ENCODE results near the gene SNTG2. TPM values are rescaled to one million over a fixed set of nuclear protein-coding genes. Genes with fewer than 3 reads are reported as not detected.

The SNTG2 gene
- total and polyA plus RNA-seq, 2 donors (not counting 3 experiments of a cell fraction or from before 2014, with no cell fraction given) = not detected

DNA sequence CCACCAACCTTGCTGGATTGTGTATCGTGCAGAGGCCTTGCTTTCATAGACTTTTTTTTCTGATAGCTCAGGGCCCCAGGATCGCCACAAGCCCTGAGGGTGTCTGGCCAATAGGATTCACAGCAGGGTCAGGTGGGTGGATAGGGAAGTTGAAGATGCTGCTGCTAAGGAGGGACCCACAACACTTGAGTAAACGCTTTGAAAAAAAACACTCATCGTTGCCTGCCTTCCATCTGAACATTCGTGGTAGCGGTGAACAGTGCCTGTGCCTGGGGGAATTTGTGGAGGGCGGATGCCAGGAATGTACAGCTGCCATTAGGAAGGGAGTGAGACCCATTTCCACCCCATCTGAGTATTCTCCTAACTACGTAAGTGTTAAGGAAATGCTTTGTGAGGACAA is 358.0 kb downstream of the SNTG2 start:
- no peak overlapping the region for H2AFZ ChIP-seq (ENCODE audit: low read depth, low read length)
- FAIRE-seq (no peak), DNase-seq (ENCODE audit: low read depth, low spot score) (no peak)
- H3K36me3 ChIP-seq (ENCODE audit: control insufficient read depth in 2 of 2, extremely low read depth in 1 of 2, insufficient read depth in 2 of 2, low read length in 2 of 2) = no peaks in the 10 kb centered on the region
- no peak overlapping the region for H3K27ac ChIP-seq (ENCODE audit: insufficient read depth, low read depth, low read length)
- TF ChIP-seq EZH2 (IDR thresholded peaks at IDR 0.05; ENCODE audit: borderline replicate concordance, low read depth, low read length, severe bottlenecking) = no peak
- no peaks in the 10 kb centered on the region for H3K79me2 ChIP-seq (ENCODE audit: control insufficient read depth, insufficient read depth, low read length)
- POLR2A ChIA-PET = no interaction called here
- dilution Hi-C loops (cut with MboI; ENCODE audit: extremely low pct_ligation_motif_present, low sequenced_read_pairs) = no loop called here
- H3K4me3 ChIP-seq (replicated peaks in 1 of 3; ENCODE audit: insufficient read depth in 1 of 3, low read depth in 1 of 3, low read length in 3 of 3) = no peak overlapping the region
- no TSS peak for BruUV-seq (replicated peaks)
- no peaks in the 10 kb centered on the region for H3K27me3 ChIP-seq (ENCODE audit: control insufficient read depth in 2 of 2, insufficient read depth in 2 of 2, low read length in 2 of 2)
- no peaks in the 10 kb centered on the region for H3K4me1 ChIP-seq (ENCODE audit: control insufficient read depth, extremely low read depth, insufficient read depth, low read length)
- H3K9me3 ChIP-seq (replicated peaks; ENCODE audit: control insufficient read depth, insufficient read depth, low read length) = peaks cover 2% of the 10 kb centered on the region
- H3K9ac ChIP-seq (replicated peaks; ENCODE audit: extremely low read depth, insufficient read depth, low read length) = no peak overlapping the region
- H3K9me1 ChIP-seq (replicated peaks; ENCODE audit: control insufficient read depth, extremely low read depth, insufficient read depth, low read length) = no peaks in the 10 kb centered on the region
- H3K4me2 ChIP-seq (ENCODE audit: insufficient read depth, low read length) = no peak overlapping the region
- CTCF ChIA-PET = no interaction called here
- intact Hi-C loops (cut with micrococcal nuclease) = no loop called here
- H4K20me1 ChIP-seq (replicated peaks; ENCODE audit: control insufficient read depth, extremely low read depth, insufficient read depth, low read length) = no peaks in the 10 kb centered on the region

DNA sequence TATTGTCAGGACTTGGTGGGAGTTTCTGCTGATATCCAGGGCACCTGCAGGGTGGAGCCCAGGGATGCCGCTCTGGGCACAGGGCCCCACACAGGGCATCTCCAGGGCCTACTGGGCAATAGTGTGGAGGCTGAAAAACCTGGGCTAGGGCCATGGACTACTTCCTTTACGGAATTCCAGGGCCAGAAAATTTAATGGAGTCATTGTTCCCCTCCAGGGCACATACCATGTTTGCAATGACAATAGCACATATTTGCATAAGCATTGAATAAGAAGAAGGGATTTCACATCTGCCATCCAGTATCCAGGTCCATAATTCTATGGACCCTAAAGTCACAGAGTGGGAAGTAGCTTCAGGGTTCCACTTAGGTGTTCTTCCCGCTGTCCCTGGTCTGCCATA is 358.9 kb downstream of the SNTG2 start:
- ChIA-PET CTCF (no interaction called here), POLR2A (no interaction called here)
- no peaks in the 10 kb centered on the region for H3K4me1 ChIP-seq (ENCODE audit: control insufficient read depth, extremely low read depth, insufficient read depth, low read length)
- DNase-seq (ENCODE audit: low read depth, low spot score) (no peak), FAIRE-seq (no peak)
- intact Hi-C loops (cut with micrococcal nuclease) (no loop called here), dilution Hi-C loops (cut with MboI; ENCODE audit: extremely low pct_ligation_motif_present, low sequenced_read_pairs) (no loop called here)
- H3K4me2 ChIP-seq (ENCODE audit: insufficient read depth, low read length) = no peak overlapping the region
- peaks cover 5% of the 10 kb centered on the region for H3K9me3 ChIP-seq (replicated peaks; ENCODE audit: control insufficient read depth, insufficient read depth, low read length)
- H4K20me1 ChIP-seq (replicated peaks; ENCODE audit: control insufficient read depth, extremely low read depth, insufficient read depth, low read length) = no peaks in the 10 kb centered on the region
- no peak overlapping the region for H3K9ac ChIP-seq (replicated peaks; ENCODE audit: extremely low read depth, insufficient read depth, low read length)
- H3K27me3 ChIP-seq (ENCODE audit: control insufficient read depth in 2 of 2, insufficient read depth in 2 of 2, low read length in 2 of 2) = no peaks in the 10 kb centered on the region
- H3K27ac ChIP-seq (ENCODE audit: insufficient read depth, low read depth, low read length) = no peak overlapping the region
- no peaks in the 10 kb centered on the region for H3K79me2 ChIP-seq (ENCODE audit: control insufficient read depth, insufficient read depth, low read length)
- no TSS peak for BruUV-seq (replicated peaks)
- H3K9me1 ChIP-seq (replicated peaks; ENCODE audit: control insufficient read depth, extremely low read depth, insufficient read depth, low read length) = no peaks in the 10 kb centered on the region
- no peak overlapping the region for H2AFZ ChIP-seq (ENCODE audit: low read depth, low read length)
- TF ChIP-seq, protein P1, sequence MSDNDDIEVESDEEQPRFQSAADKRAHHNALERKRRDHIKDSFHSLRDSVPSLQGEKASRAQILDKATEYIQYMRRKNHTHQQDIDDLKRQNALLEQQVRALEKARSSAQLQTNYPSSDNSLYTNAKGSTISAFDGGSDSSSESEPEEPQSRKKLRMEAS (IDR thresholded peaks at IDR 0.05; ENCODE audit: insufficient read depth, insufficient read length) = no peak
- TF ChIP-seq MYC (IDR thresholded peaks at IDR 0.05; ENCODE audit: low read depth, low read length) = no peak
- no peak for TF ChIP-seq POLR2AphosphoS5 (IDR thresholded peaks at IDR 0.05; ENCODE audit: insufficient read depth, low read depth, low read length)
- no peak for TF ChIP-seq EZH2 (IDR thresholded peaks at IDR 0.05; ENCODE audit: borderline replicate concordance, low read depth, low read length, severe bottlenecking)
- no peak for TF ChIP-seq POLR2A (IDR thresholded peaks at IDR 0.05; ENCODE audit: low read depth, low read length)
- TF ChIP-seq, protein P2, sequence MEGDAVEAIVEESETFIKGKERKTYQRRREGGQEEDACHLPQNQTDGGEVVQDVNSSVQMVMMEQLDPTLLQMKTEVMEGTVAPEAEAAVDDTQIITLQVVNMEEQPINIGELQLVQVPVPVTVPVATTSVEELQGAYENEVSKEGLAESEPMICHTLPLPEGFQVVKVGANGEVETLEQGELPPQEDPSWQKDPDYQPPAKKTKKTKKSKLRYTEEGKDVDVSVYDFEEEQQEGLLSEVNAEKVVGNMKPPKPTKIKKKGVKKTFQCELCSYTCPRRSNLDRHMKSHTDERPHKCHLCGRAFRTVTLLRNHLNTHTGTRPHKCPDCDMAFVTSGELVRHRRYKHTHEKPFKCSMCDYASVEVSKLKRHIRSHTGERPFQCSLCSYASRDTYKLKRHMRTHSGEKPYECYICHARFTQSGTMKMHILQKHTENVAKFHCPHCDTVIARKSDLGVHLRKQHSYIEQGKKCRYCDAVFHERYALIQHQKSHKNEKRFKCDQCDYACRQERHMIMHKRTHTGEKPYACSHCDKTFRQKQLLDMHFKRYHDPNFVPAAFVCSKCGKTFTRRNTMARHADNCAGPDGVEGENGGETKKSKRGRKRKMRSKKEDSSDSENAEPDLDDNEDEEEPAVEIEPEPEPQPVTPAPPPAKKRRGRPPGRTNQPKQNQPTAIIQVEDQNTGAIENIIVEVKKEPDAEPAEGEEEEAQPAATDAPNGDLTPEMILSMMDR (IDR thresholded peaks at IDR 0.05; ENCODE audit: extremely low read depth in 1 of 2, insufficient read depth in 1 of 2, low read depth in 1 of 2, low read length in 2 of 2) = no peak
- TF ChIP-seq GATA2 (IDR thresholded peaks at IDR 0.05; ENCODE audit: insufficient read depth, insufficient read length, low read depth, low read length) = no peak
- TF ChIP-seq JUN (IDR thresholded peaks at IDR 0.05; ENCODE audit: borderline replicate concordance, insufficient read depth, insufficient read length, low read depth) = no peak
- no peak for TF ChIP-seq FOS (IDR thresholded peaks at IDR 0.05; ENCODE audit: borderline replicate concordance, insufficient read depth, low read length)
- H3K36me3 ChIP-seq (ENCODE audit: control insufficient read depth in 2 of 2, extremely low read depth in 1 of 2, insufficient read depth in 2 of 2, low read length in 2 of 2) = no peaks in the 10 kb centered on the region
- H3K4me3 ChIP-seq (replicated peaks in 1 of 3; ENCODE audit: insufficient read depth in 1 of 3, low read depth in 1 of 3, low read length in 3 of 3) = no peak overlapping the region
